Measurements from ENCODE around the gene JAKMIP1. TPM values are rescaled to one million over a fixed set of nuclear protein-coding genes. Genes with fewer than 3 reads are reported as not detected.

Gene JAKMIP1
- total RNA-seq, 1 experiment from 2014 or later = not detected

- H3K4me3 Mint-ChIP-seq (ENCODE audit: unreplicated experiment) = no peak overlapping the region
- peaks cover 23% of the 10 kb centered on the region for H3K9me3 Mint-ChIP-seq (ENCODE audit: unreplicated experiment)
- BruUV-seq (replicated peaks) = no TSS peak
- no peak for DNase-seq (ENCODE audit: unreplicated experiment)
- intact Hi-C loops (cut with micrococcal nuclease) = no loop called here
- no peak overlapping the region for H3K27ac Mint-ChIP-seq (ENCODE audit: low read depth, unreplicated experiment)
- ChIA-PET CTCF (interaction anchor here (0.6 to 1.0 kb wide), 2 partner anchors 155 to 175 kb away, joined by 3 read pairs; no protein-coding TSS in a partner anchor), POLR2A (no interaction called here)
- TF ChIP-seq CTCF (IDR thresholded peaks at IDR 0.05; ENCODE audit: unreplicated experiment) = no peak
- H3K4me1 Mint-ChIP-seq (ENCODE audit: insufficient read depth, unreplicated experiment) = no peaks in the 10 kb centered on the region
- no peaks in the 10 kb centered on the region for H3K36me3 Mint-ChIP-seq (ENCODE audit: insufficient read depth, unreplicated experiment)
- H3K27me3 Mint-ChIP-seq (ENCODE audit: insufficient read depth, unreplicated experiment) = no peaks in the 10 kb centered on the region
Measured at GRCh38 chr4:6172093-6172926, 28.0 kb downstream of the JAKMIP1 start.

DNA sequence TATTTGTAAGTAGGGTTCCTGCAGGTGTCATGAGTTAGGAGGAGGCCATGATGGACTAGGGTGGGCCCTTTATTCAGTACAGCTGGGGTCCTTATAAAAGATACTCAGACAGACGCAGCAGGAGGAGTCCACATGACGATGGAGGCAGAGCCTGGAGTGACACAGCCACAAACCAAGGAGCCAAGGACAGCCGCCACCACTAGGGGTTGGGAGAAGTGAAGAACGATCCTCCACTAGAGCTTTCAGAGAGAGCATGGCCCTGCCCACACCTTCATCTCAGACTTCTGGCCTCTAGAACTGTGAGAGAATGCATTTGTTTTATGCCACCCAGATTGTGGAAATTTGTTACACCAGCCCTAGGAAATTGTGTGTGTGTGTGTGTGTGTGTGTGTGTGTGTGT is 31.1 kb downstream of the JAKMIP1 start:
- ChIA-PET POLR2A (interaction anchor here (0.6 kb wide), 2 partner anchors 31 to 513 kb away, joined by 3 to 4 read pairs; no protein-coding TSS in a partner anchor), CTCF (interaction anchor here (0.6 to 1.2 kb wide), 2 partner anchors 36 to 80 kb away, joined by 3 read pairs; no protein-coding TSS in a partner anchor)
- BruUV-seq (replicated peaks) = no TSS peak
- no peak for DNase-seq (ENCODE audit: unreplicated experiment)
- no peaks in the 10 kb centered on the region for H3K4me1 Mint-ChIP-seq (ENCODE audit: insufficient read depth, unreplicated experiment)
- no peak overlapping the region for H3K4me3 Mint-ChIP-seq (ENCODE audit: unreplicated experiment)
- no peaks in the 10 kb centered on the region for H3K36me3 Mint-ChIP-seq (ENCODE audit: insufficient read depth, unreplicated experiment)
- H3K27me3 Mint-ChIP-seq (ENCODE audit: insufficient read depth, unreplicated experiment) = no peaks in the 10 kb centered on the region
- no peak for TF ChIP-seq CTCF (IDR thresholded peaks at IDR 0.05; ENCODE audit: unreplicated experiment)
- intact Hi-C loops (cut with micrococcal nuclease) = no loop called here
- H3K9me3 Mint-ChIP-seq (ENCODE audit: unreplicated experiment) = peaks cover 31% of the 10 kb centered on the region
- no peak overlapping the region for H3K27ac Mint-ChIP-seq (ENCODE audit: low read depth, unreplicated experiment)

DNA sequence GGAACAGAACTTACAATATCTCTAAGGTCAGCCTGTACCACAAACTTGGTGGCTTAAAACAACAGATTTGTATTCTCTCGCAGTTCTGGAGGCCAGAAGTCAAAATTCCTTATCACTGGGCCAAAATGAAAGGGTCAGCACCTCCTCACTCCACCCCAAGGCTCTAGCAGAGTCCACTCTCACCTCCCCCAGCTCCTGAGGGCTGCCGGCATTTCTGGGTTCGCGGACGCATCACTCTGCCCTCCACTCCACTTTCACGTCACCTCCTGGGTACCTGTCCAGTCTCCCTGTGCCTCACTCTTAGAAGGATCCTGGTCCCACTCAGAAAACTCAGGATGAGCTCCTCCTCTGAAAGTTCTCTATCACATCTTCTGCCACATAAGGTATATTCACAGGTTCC is 34.6 kb downstream of the JAKMIP1 start:
- no peak for DNase-seq (ENCODE audit: unreplicated experiment)
- no TSS peak for BruUV-seq (replicated peaks)
- H3K36me3 Mint-ChIP-seq (ENCODE audit: insufficient read depth, unreplicated experiment) = no peaks in the 10 kb centered on the region
- no peaks in the 10 kb centered on the region for H3K4me1 Mint-ChIP-seq (ENCODE audit: insufficient read depth, unreplicated experiment)
- H3K9me3 Mint-ChIP-seq (ENCODE audit: unreplicated experiment) = peaks cover 33% of the 10 kb centered on the region
- no peaks in the 10 kb centered on the region for H3K27me3 Mint-ChIP-seq (ENCODE audit: insufficient read depth, unreplicated experiment)
- H3K27ac Mint-ChIP-seq (ENCODE audit: low read depth, unreplicated experiment) = no peak overlapping the region
- no peak overlapping the region for H3K4me3 Mint-ChIP-seq (ENCODE audit: unreplicated experiment)
- intact Hi-C loops (cut with micrococcal nuclease) = no loop called here
- TF ChIP-seq CTCF (IDR thresholded peaks at IDR 0.05; ENCODE audit: unreplicated experiment) = no peak
- ChIA-PET POLR2A (interaction anchor here (0.6 kb wide), 1 partner anchor 688 kb away, joined by 3 read pairs; no protein-coding TSS in a partner anchor), CTCF (interaction anchor here (0.5 to 1.1 kb wide), 3 partner anchors 85 to 718 kb away, joined by 3 to 5 read pairs (median 5); no protein-coding TSS in a partner anchor)

- Mint-ChIP-seq H3K9me3 (ENCODE audit: unreplicated experiment) (peaks cover 25% of the 10 kb centered on the region), H3K4me1 (ENCODE audit: insufficient read depth, unreplicated experiment) (no peaks in the 10 kb centered on the region), H3K27ac (ENCODE audit: low read depth, unreplicated experiment) (no peak overlapping the region), H3K27me3 (ENCODE audit: insufficient read depth, unreplicated experiment) (no peaks in the 10 kb centered on the region), H3K4me3 (ENCODE audit: unreplicated experiment) (no peak overlapping the region), H3K36me3 (ENCODE audit: insufficient read depth, unreplicated experiment) (no peaks in the 10 kb centered on the region)
- intact Hi-C loops (cut with micrococcal nuclease) = no loop called here
- ChIA-PET POLR2A (no interaction called here), CTCF (interaction anchor here (0.7 kb wide), 2 partner anchors 15 to 389 kb away, joined by 3 read pairs; no protein-coding TSS in a partner anchor)
- BruUV-seq (replicated peaks) = no TSS peak
- no peak for TF ChIP-seq CTCF (IDR thresholded peaks at IDR 0.05; ENCODE audit: unreplicated experiment)
- no peak for DNase-seq (ENCODE audit: unreplicated experiment)
Measured at GRCh38 chr4:6162885-6163284, 37.5 kb downstream of the JAKMIP1 start.
